K562 (cell line): ENCODE data around the gene PSMG3. TPM values are rescaled to one million over a fixed set of nuclear protein-coding genes. Genes with fewer than 3 reads are reported as not detected.

Experiments used
- ARID4B ChIP-seq: sonication (generic); formaldehyde crosslinking; IDR thresholded peaks from 2 replicates; pipeline ENCODE4 v1.8.0; 2022; ENCODE audit warnings: mild to moderate bottlenecking, missing genetic modification reagents
- BCOR ChIP-seq: fragments of 450-650 bp; IDR thresholded peaks from 2 replicates; pipeline ENCODE4 v1.6.1; 2016
- DMBX1 ChIP-seq: fragments of 250-450 bp; sonication (Bioruptor Pico); IDR thresholded peaks from 2 replicates; pipeline ENCODE4 v1.8.0; 2022; ENCODE audit warnings: inconsistent platforms, mild to moderate bottlenecking, moderate library complexity, borderline replicate concordance
- EZH2 ChIP-seq: IDR thresholded peaks from 2 replicates; pipeline ENCODE4 v1.6.1; 2012; ENCODE audit warnings: low read depth, mild to moderate bottlenecking, inconsistent platforms, low read length, borderline replicate concordance
- GATAD2B ChIP-seq: fragments of 450-650 bp; IDR thresholded peaks from 2 replicates; pipeline ENCODE4 v1.6.1; 2017; ENCODE audit warnings: mild to moderate bottlenecking, borderline replicate concordance
- MTA1 ChIP-seq: fragments of 450-650 bp; IDR thresholded peaks from 2 replicates; pipeline ENCODE4 v1.6.1; 2017; ENCODE audit warnings: borderline replicate concordance
- RUNX1 ChIP-seq: sonication (generic); IDR thresholded peaks from 2 replicates; pipeline ENCODE4 v1.6.1; 2016; ENCODE audit warnings: antibody characterized with exemption, low read depth
- USF2 ChIP-seq: sonication (generic); formaldehyde crosslinking; IDR thresholded peaks from 2 replicates; pipeline ENCODE4 v1.5.0; 2020; ENCODE audit warnings: missing genetic modification reagents
- ZNF764 ChIP-seq: fragments of 250-450 bp; sonication (Bioruptor Pico); IDR thresholded peaks from 2 replicates; pipeline ENCODE4 v1.4.0; 2020; ENCODE audit warnings: low read depth, mild to moderate bottlenecking, moderate library complexity
- polyA plus RNA-seq, 8 experiments: library from polyadenylated mRNA; depleted of rRNA in 4 of 8; stranded (reverse) in 5 of 8; unstranded in 3 of 8; fragments of >200 nt; fragmentation: Nextera tagmentation in 2 of 8; fragmentation: Illumina TruSeq in 1 of 8; extraction: Ambion mirVana in 2 of 8; extraction: Trizol in 1 of 8; gene quantifications; 2 replicates each; pipeline versions ENCODE4 v1.2.1 to v1.2.3, GENCODE V29; 2011 to 2014; ENCODE audit warnings: inconsistent platforms in 1 of 8, missing spikeins in 1 of 8
- total RNA-seq, 7 experiments: library from RNA; depleted of rRNA in 6 of 7; stranded (reverse); fragments of >200 nt in 6 of 7; fragmentation: Illumina TruSeq in 2 of 7; extraction: Trizol in 2 of 7; gene quantifications; 2 replicates each; pipeline versions ENCODE4 v1.2.1 to v1.2.3, GENCODE V29; 2011 to 2021; ENCODE audit warnings: low replicate concordance in 1 of 7
- TF ChIP-seq, protein P1 (sequence below): fragments of 250-450 bp; sonication (Bioruptor Pico); IDR thresholded peaks from 2 replicates; pipeline ENCODE4 v1.5.0; 2020; ENCODE audit warnings: mild to moderate bottlenecking, borderline replicate concordance

PSMG3 gene
- total and polyA plus RNA-seq, 9 of the 15 experiments (the other 6 are each of a cell fraction or from before 2014, with no cell fraction given) = 34.8 to 122 (median 80.1) TPM

DNA sequence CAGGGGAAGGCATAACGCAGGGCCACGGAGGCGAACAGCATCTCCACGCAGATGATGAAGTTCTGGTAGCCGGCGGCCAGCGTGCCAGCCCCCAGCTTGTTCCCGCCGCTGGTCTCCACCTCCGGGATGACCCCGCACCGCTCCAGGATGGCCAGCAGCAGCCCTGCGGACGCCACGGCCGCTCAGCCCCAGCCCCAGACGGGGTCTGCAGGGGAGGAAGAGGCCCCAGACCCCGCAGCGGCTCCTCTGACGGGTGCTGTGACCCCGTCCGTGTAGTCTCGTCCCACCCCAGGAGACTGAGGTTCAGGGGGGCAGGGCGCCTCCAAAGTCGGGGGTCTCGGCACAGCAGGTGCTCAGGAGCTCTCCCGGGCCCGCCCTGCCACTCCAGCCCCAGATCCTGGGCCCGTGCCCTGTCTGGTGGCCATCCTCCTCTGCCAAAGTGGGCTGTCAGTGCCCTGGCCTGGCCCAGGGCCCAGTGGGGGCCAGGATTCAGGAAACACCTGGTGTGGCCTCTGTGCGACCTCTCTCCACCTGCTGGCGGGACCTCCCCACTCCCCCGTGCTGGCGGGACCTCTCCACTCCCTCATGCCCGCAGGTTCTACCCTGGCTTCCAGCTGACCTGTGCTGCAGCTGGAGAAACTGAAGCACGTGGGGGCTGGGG lies 21.9 kb downstream of the PSMG3 start (continued):
- TF ChIP-seq USF2 = no peak
- TF ChIP-seq ZNF764 = no peak
- no peak for TF ChIP-seq ARID4B (CRISPR knock-in tag)
- no peak for TF ChIP-seq BCOR
- no peak for TF ChIP-seq RUNX1
- TF ChIP-seq, protein P1, sequence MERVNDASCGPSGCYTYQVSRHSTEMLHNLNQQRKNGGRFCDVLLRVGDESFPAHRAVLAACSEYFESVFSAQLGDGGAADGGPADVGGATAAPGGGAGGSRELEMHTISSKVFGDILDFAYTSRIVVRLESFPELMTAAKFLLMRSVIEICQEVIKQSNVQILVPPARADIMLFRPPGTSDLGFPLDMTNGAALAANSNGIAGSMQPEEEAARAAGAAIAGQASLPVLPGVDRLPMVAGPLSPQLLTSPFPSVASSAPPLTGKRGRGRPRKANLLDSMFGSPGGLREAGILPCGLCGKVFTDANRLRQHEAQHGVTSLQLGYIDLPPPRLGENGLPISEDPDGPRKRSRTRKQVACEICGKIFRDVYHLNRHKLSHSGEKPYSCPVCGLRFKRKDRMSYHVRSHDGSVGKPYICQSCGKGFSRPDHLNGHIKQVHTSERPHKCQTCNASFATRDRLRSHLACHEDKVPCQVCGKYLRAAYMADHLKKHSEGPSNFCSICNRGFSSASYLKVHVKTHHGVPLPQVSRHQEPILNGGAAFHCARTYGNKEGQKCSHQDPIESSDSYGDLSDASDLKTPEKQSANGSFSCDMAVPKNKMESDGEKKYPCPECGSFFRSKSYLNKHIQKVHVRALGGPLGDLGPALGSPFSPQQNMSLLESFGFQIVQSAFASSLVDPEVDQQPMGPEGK (CRISPR knock-in tag) = no peak
- no peak for TF ChIP-seq MTA1
- TF ChIP-seq GATAD2B = no peak
- no peak for TF ChIP-seq DMBX1 (CRISPR knock-in tag)
- no peak for TF ChIP-seq EZH2
